HepG2 (cell line): ENCODE measurements around the gene TANGO6. TPM values are rescaled to one million over a fixed set of nuclear protein-coding genes. Genes with fewer than 3 reads are reported as not detected.

ENCODE experiments used
- FOXP1 ChIP-seq, 2 experiments: fragments of 450-650 bp in 1 of 2; IDR thresholded peaks; 2 replicates each; pipeline ENCODE4 v1.6.1; 2017 to 2018; ENCODE audit warnings: antibody characterized with exemption in 1 of 2
- HMGA1 ChIP-seq: sonication (generic); formaldehyde crosslinking; conservative IDR thresholded peaks from 2 replicates; pipeline ENCODE4 v1.4.0; 2020; ENCODE audit warnings: missing genetic modification reagents
- MAZ ChIP-seq, 2 experiments: sonication (generic) in 1 of 2; formaldehyde crosslinking in 1 of 2; IDR thresholded peaks; 2 replicates each; pipeline versions ENCODE4 v1.5.0 to v1.6.1; 2012 to 2020; ENCODE audit warnings: low read depth in 2 of 2, mild to moderate bottlenecking in 2 of 2, borderline replicate concordance in 1 of 2, improper control_type of control experiment in 1 of 2, low read length in 1 of 2, missing genetic modification reagents in 1 of 2, moderate library complexity in 1 of 2
- MBNL3 ChIP-seq: fragments of 250-450 bp; sonication (Bioruptor Pico); conservative IDR thresholded peaks from 2 replicates; pipeline ENCODE4 v1.8.0; 2022; ENCODE audit warnings: mild to moderate bottlenecking, inconsistent platforms
- MLLT10 ChIP-seq: sonication (generic); formaldehyde crosslinking; IDR thresholded peaks from 2 replicates; pipeline ENCODE4 v1.4.0; 2020; ENCODE audit warnings: missing genetic modification reagents
- MTF2 ChIP-seq: sonication (generic); formaldehyde crosslinking; IDR thresholded peaks from 2 replicates; pipeline ENCODE4 v1.5.0; 2020; ENCODE audit warnings: missing genetic modification reagents, borderline replicate concordance
- NRL ChIP-seq: sonication (generic); formaldehyde crosslinking; IDR thresholded peaks from 2 replicates; pipeline ENCODE4 v1.5.0; 2020; ENCODE audit warnings: missing genetic modification reagents, mild to moderate bottlenecking, moderate library complexity, borderline replicate concordance
- SOX5 ChIP-seq: IDR thresholded peaks from 2 replicates; pipeline ENCODE4 v1.6.1; 2016; ENCODE audit warnings: borderline replicate concordance
- ZBTB7B ChIP-seq: sonication (generic); formaldehyde crosslinking; IDR thresholded peaks from 2 replicates; pipeline ENCODE4 v1.4.0; 2020; ENCODE audit warnings: missing genetic modification reagents
- ZFP90 ChIP-seq: sonication (generic); formaldehyde crosslinking; IDR thresholded peaks from 2 replicates; pipeline ENCODE4 v1.8.0; 2022; ENCODE audit warnings: missing genetic modification reagents, mild to moderate bottlenecking, inconsistent platforms, borderline replicate concordance
- ZNF17 ChIP-seq: sonication (generic); formaldehyde crosslinking; IDR thresholded peaks from 2 replicates; pipeline ENCODE4 v1.5.0; 2020; ENCODE audit warnings: mild to moderate bottlenecking, missing genetic modification reagents
- ZNF367 ChIP-seq: sonication (generic); formaldehyde crosslinking; IDR thresholded peaks from 2 replicates; pipeline ENCODE4 v1.4.0; 2020; ENCODE audit warnings: missing genetic modification reagents, borderline replicate concordance
- ZNF468 ChIP-seq: sonication (generic); formaldehyde crosslinking; IDR thresholded peaks from 2 replicates; pipeline ENCODE4 v1.8.0; 2022; ENCODE audit warnings: mild to moderate bottlenecking, moderate library complexity, missing genetic modification reagents
- polyA plus RNA-seq, 8 experiments: library from polyadenylated mRNA; depleted of rRNA in 3 of 8; stranded (reverse) in 7 of 8; unstranded in 1 of 8; fragments of >200 nt; fragmentation: Illumina TruSeq in 4 of 8; extraction: Trizol in 4 of 8; gene quantifications; 2 replicates each; pipeline versions ENCODE4 v1.2.1 to v1.2.3, GENCODE V29; 2011 to 2016; ENCODE audit warnings: low read depth in 4 of 8, missing spikeins in 1 of 8, mixed read lengths in 1 of 8; ENCODE audit not compliant: insufficient read depth in 1 of 8
- total RNA-seq, 5 experiments: library from RNA; depleted of rRNA; stranded (reverse); fragments of >200 nt; fragmentation: Illumina TruSeq; extraction: Trizol; gene quantifications; 2 replicates each; pipeline ENCODE4 v1.2.3, GENCODE V29; 2016; ENCODE audit warnings: low read depth in 1 of 5
- TF ChIP-seq, protein P1 (sequence below): sonication (generic); formaldehyde crosslinking; IDR thresholded peaks from 2 replicates; pipeline ENCODE4 v1.4.0; 2020; ENCODE audit warnings: missing genetic modification reagents
- TF ChIP-seq, protein P2 (sequence below): sonication (generic); formaldehyde crosslinking; IDR thresholded peaks from 2 replicates; pipeline ENCODE4 v1.4.0; 2020; ENCODE audit warnings: low read depth, missing genetic modification reagents
- TF ChIP-seq, protein P3 (sequence below): IDR thresholded peaks from 2 replicates; pipeline ENCODE4 v1.4.0; 2020; ENCODE audit warnings: mild to moderate bottlenecking, missing genetic modification reagents
- TF ChIP-seq, protein P4 (sequence below): IDR thresholded peaks from 2 replicates; pipeline ENCODE4 v1.6.1; 2012; ENCODE audit warnings: low read depth, low read length, improper control_type of control experiment

TANGO6 gene
- total and polyA plus RNA-seq, 2 of the 13 experiments (the other 11 are each of a cell fraction or from before 2014, with no cell fraction given) = 7.2 to 13.3 TPM

DNA sequence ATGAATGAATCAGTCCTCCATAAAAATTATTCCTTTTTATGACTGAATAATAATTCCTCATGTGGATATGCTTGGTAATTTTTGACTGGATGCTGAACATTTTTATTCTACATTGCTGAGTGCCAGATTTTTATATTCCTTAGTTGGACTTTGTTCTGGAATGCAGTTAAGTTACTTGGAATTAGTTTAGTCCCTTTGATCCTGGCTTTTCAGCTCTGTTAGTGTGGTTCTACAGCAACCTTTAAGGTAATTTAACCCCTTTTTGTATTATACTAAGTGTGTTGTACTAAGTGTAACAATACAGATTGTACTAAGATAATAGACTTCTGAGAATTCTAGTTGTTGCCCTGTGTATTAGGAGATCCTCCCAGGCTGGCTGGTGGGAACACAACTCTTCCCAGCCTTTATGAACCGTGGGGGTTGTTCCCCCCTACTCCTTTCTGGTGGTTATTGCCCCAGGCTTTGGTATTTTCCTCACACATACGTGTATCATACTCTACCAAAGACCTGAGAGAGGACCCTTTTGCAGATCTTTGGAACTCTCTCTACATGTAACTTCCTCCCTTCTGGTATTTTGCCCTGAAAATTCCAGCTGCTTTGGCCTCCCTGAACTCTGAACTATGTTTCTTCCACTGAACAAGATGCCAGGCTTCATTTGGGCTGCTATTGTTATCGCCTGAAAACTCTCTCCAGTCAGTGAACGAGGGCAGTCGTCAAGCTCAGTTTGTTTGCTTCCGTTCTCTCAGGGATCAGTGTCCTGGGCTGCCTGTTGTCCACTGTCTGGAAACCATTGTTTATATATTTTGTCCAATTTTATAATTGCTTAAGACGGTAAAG, 30.5 kb downstream of the TANGO6 start (continued):
- TF ChIP-seq, protein P1, sequence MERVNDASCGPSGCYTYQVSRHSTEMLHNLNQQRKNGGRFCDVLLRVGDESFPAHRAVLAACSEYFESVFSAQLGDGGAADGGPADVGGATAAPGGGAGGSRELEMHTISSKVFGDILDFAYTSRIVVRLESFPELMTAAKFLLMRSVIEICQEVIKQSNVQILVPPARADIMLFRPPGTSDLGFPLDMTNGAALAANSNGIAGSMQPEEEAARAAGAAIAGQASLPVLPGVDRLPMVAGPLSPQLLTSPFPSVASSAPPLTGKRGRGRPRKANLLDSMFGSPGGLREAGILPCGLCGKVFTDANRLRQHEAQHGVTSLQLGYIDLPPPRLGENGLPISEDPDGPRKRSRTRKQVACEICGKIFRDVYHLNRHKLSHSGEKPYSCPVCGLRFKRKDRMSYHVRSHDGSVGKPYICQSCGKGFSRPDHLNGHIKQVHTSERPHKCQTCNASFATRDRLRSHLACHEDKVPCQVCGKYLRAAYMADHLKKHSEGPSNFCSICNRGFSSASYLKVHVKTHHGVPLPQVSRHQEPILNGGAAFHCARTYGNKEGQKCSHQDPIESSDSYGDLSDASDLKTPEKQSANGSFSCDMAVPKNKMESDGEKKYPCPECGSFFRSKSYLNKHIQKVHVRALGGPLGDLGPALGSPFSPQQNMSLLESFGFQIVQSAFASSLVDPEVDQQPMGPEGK = no peak
- TF ChIP-seq SOX5 (CRISPR knock-in tag) (peak; percentile 83; the same call in 1 of the 2 replicates), MBNL3 (CRISPR knock-in tag) (no peak), ZNF367 (CRISPR knock-in tag) (no peak), ZFP90 (CRISPR knock-in tag) (no peak), ZNF468 (no peak), MLLT10 (CRISPR knock-in tag) (no peak), HMGA1 (CRISPR knock-in tag) (no peak), FOXP1 (IDR thresholded peaks at IDR 0.05) (no peak), FOXP1 (CRISPR knock-in tag; IDR thresholded peaks at IDR 0.05) (peak; percentile 23; the same call in 1 of the 2 replicates), MTF2 (no peak), ZBTB7B (CRISPR knock-in tag) (no peak), NRL (CRISPR knock-in tag) (no peak), MAZ (IDR thresholded peaks at IDR 0.05; ENCODE audit: borderline replicate concordance, low read depth, low read length) (no peak), MAZ (CRISPR knock-in tag; IDR thresholded peaks at IDR 0.05; ENCODE audit: low read depth) (no peak), ZNF17 (CRISPR knock-in tag) (no peak)
- TF ChIP-seq, protein P2, sequence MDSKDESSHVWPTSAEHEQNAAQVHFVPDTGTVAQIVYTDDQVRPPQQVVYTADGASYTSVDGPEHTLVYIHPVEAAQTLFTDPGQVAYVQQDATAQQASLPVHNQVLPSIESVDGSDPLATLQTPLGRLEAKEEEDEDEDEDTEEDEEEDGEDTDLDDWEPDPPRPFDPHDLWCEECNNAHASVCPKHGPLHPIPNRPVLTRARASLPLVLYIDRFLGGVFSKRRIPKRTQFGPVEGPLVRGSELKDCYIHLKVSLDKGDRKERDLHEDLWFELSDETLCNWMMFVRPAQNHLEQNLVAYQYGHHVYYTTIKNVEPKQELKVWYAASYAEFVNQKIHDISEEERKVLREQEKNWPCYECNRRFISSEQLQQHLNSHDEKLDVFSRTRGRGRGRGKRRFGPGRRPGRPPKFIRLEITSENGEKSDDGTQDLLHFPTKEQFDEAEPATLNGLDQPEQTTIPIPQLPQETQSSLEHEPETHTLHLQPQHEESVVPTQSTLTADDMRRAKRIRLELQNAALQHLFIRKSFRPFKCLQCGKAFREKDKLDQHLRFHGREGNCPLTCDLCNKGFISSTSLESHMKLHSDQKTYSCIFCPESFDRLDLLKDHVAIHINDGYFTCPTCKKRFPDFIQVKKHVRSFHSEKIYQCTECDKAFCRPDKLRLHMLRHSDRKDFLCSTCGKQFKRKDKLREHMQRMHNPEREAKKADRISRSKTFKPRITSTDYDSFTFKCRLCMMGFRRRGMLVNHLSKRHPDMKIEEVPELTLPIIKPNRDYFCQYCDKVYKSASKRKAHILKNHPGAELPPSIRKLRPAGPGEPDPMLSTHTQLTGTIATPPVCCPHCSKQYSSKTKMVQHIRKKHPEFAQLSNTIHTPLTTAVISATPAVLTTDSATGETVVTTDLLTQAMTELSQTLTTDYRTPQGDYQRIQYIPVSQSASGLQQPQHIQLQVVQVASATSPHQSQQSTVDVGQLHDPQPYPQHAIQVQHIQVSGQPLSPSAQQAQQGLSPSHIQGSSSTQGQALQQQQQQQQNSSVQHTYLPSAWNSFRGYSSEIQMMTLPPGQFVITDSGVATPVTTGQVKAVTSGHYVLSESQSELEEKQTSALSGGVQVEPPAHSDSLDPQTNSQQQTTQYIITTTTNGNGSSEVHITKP (CRISPR knock-in tag) = no peak
- TF ChIP-seq, protein P3, sequence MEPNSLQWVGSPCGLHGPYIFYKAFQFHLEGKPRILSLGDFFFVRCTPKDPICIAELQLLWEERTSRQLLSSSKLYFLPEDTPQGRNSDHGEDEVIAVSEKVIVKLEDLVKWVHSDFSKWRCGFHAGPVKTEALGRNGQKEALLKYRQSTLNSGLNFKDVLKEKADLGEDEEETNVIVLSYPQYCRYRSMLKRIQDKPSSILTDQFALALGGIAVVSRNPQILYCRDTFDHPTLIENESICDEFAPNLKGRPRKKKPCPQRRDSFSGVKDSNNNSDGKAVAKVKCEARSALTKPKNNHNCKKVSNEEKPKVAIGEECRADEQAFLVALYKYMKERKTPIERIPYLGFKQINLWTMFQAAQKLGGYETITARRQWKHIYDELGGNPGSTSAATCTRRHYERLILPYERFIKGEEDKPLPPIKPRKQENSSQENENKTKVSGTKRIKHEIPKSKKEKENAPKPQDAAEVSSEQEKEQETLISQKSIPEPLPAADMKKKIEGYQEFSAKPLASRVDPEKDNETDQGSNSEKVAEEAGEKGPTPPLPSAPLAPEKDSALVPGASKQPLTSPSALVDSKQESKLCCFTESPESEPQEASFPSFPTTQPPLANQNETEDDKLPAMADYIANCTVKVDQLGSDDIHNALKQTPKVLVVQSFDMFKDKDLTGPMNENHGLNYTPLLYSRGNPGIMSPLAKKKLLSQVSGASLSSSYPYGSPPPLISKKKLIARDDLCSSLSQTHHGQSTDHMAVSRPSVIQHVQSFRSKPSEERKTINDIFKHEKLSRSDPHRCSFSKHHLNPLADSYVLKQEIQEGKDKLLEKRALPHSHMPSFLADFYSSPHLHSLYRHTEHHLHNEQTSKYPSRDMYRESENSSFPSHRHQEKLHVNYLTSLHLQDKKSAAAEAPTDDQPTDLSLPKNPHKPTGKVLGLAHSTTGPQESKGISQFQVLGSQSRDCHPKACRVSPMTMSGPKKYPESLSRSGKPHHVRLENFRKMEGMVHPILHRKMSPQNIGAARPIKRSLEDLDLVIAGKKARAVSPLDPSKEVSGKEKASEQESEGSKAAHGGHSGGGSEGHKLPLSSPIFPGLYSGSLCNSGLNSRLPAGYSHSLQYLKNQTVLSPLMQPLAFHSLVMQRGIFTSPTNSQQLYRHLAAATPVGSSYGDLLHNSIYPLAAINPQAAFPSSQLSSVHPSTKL (CRISPR knock-in tag) = peak; percentile 40
- TF ChIP-seq, protein P4, sequence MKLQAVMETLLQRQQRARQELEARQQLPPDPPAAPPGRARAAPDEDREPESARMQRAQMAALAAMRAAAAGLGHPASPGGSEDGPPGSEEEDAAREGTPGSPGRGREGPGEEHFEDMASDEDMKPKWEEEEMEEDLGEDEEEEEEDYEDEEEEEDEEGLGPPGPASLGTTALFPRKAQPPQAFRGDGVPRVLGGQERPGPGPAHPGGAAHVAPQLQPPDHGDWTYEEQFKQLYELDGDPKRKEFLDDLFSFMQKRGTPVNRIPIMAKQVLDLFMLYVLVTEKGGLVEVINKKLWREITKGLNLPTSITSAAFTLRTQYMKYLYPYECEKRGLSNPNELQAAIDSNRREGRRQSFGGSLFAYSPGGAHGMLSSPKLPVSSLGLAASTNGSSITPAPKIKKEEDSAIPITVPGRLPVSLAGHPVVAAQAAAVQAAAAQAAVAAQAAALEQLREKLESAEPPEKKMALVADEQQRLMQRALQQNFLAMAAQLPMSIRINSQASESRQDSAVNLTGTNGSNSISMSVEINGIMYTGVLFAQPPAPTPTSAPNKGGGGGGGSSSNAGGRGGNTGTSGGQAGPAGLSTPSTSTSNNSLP = peak; percentile 84
